GM19239 (cell line): ENCODE measurements around the gene STARD3.

Experiments used
- DNase-seq: peaks from one replicate; pipeline ENCODE4 v3.0.0; 2011; ENCODE audit warnings: low spot score; ENCODE audit not compliant: insufficient read length
- FAIRE-seq: peaks from 2 replicates; lab custom pipeline; 2011; peaks lifted over from hg19 to GRCh38; lab: Jason Lieb, UNC

The STARD3 gene

GRCh38 chr17:39667945-39668924 is 31.3 kb downstream of the STARD3 start, which contains the start of gene PNMT:
TSS of gene PNMT (plus strand) at chr17:39668453. CDS start at chr17:39668476, 23 bp downstream.
- peak; percentile 84 for FAIRE-seq
- peak; percentile 76 for DNase-seq

- DNase-seq, result no peak
- FAIRE-seq, result no peak
Observed at GRCh38 chr17:39669897-39670735, 33.2 kb downstream of the STARD3 start.

GRCh38 chr17:39670746-39671145 is 33.8 kb downstream of the STARD3 start:
- DNase-seq (no peak), FAIRE-seq (no peak)

DNA sequence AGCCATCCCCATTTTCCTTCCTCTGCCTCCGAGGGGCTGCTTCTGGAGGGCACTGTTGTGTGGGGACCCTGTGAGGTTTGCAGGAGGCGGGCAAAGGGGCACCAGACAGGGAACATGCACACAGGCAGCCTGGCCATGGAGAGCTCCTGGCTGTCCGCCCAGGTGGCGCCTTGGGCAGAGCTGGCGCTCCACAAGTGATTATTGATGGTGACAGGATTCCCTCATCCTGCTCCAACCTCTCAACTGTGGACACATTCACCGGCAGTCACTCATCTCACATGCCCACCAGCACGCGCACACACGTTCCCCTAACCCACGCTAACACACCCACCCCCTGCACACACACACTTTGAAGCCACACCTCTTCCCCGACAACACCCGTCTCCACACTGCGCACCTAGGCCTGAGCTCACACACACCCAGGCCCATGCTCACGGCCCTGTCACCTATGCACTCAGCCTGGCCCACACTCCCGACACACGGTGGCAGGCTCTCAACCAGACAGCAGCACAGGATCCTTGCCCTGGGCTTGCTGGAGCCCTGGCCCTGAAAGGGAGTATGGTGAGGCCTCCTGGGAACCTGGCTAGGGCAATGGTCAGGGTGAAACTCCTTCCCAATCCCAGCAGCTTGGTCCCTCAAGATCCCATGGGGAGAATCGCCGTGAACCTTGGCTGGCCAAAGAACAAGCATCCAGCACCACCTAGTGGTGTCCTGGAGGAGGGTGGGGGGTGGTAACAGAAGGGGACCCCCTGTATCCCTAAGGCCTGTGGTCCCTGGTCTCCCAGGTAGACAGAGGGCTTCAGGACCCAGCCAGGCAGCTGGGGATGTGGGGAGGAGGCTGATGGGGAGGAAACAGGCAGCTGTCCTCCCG is 34.9 kb downstream of the STARD3 start:
- no peak for FAIRE-seq
- no peak for DNase-seq

GRCh38 chr17:39672522-39673334 is 35.8 kb downstream of the STARD3 start:
- no peak for FAIRE-seq

DNA sequence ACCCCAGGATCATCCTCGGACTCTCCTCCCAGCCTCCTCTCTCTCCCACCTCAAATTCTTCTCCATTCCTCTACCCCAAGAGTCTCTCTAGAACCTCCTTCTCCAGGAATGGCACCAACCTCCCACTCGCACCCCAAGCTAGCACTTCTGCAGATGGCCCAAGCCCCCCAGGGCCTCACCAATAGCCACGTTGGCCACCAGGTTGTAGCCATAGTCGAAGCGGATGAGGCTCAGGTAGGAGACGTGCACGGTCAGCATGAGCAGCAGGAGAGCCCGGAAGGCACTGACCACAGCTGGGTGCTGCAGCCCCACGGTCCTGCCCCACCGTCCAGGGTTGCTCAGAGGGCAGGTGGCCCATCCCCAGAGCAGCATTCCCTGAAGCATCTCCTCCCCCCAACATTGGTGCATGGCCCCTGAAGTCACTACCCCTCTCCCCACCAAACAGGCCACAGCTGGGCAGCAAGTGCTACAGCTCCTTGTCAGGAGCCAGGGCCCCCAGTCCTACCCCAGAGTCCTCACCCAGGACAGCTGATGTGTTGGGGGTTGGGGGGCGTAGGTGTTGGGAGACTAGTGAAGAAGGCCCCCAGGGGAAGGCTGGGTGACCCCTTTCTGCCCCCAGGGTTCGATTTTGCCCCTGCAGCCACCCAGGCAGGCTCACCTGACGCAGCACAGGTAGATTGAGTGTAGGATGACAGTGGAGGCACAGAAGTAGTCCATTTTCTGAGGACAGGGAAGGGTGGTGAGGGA is 36.6 kb downstream of the STARD3 start:
- no peak for DNase-seq
- no peak for FAIRE-seq

More at GRCh38 chr17:39672522-39673334, 35.8 kb downstream of the STARD3 start:
- no peak for DNase-seq

GRCh38 chr17:39674179-39674578 is 37.2 kb downstream of the STARD3 start:
- no peak for DNase-seq
- FAIRE-seq, result no peak

DNA sequence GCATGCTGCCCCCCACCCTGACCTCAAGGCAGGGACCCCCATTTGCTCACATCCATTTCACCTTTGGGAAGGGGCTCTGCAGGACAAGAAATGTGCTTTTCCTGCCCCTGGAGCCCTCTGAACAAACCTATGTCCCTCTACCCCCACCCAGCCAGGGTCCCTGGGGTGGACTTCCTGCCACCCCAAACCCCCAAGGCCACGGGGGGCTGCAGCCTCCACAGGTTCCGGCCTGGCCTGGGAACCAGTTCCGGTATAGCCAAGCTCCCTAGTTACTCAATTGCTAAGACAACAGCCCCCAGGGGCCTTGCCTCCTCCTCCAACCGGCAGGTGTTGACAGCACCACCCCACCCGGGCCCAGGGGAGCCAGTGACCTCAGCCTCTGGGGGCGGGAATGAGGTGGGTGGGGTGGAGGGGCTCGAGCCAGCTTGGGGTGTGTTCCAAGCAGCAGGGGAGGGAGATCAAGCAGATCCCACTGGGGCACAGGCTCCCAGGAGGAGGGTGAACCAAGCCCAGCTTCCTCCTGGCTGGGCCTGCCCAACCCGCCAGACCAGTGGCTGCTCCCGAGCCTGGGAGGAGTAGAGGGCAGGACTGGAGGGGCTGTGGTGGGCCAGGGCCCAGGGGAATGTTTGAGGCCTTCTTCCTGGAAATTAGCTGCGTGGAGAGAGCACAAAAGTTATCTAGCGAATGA is 37.9 kb downstream of the STARD3 start:
- DNase-seq (no peak), FAIRE-seq (peak; percentile 53)

- FAIRE-seq (peak; percentile 37), DNase-seq (no peak)
Observed at GRCh38 chr17:39675390-39676082, 38.6 kb downstream of the STARD3 start.

DNA sequence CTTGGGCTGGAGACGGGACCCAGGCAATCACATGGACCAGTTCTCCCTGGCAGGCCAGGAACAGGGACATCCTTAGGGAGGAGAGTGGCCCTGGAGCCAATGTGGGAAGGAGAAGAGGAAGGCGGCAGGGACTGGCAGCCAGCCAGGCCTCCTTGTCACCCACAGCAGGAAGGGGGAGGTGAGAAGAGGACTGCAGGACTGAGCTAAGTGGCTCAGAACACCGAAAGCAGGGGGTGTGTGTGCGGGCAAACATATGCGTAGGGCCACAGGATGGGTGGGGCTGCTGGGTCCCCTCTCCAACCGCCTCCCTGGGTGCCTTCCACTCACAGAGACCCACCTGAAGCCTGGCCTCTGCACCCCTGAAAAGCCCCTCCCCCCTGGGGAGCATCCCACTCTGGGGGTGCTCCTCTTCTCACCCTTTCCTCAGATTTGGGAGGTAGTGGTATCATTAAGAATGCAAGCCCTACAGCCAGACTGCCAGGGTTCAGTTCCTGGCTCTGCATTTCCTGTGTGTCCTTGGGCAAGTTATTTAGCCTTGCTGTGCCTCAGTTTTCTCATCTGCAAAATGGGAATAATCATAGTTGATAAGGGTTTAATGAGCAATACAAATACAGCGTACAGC is 39.4 kb downstream of the STARD3 start:
- peak; percentile 81 for FAIRE-seq
- DNase-seq, result no peak

DNA sequence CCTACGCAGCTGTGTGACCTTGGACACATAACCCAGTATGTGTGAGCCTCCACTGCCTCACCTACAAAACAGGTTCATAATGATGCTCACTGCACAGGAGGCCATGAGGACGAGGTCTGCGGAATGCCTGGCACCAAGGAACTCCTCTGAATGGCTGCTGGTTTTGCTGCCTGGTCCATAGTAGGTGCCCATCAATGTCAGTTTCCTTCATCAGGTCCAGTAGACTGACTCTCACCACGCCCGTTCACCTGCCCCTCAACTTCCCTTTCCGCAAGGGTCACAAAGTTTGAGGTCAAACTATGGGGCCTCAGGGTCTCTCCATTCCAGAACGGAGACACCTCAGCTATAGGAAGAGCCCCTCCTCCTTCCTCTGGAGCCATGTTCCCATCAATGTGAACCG is 40.1 kb downstream of the STARD3 start:
- DNase-seq (no peak), FAIRE-seq (no peak)

DNA sequence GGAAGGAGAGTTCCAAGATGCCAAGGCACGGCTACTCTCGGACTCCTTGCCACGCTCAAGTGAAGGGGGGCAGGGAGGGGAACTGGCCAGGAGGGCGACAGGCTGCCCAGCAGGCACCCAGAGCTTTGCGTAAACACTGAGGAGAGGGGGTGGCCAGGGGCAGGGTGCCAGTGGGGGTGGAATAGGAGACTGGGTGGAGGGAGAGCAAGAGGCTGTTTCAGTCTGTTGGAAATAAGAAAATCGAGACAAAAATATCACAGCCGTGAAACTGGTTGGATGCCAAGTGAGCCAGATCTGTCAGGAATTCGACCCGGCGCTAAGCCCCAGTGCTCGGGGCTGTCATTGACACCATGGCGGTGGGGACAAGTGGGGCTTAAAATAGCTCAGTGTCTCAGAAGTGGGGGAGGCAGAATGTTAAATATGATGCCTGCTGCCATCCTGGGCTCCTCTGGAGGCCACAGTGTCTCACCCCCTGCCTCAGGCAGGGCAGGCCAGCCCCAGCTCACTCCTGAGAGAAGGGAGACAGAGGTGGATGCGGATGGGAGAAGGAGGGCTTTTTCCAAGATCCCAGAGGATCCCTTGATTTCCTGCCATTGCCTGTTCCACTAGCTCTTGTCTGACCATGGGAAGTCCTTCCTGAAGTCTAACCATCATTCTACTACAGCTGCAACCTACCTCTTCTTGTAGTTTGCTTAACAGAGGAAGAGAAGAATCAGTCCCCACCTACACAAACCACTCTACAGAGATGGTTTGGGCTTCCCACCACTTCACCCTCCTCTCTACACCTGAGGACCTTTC is 40.8 kb downstream of the STARD3 start:
- DNase-seq (no peak), FAIRE-seq (no peak)

- FAIRE-seq (no peak), DNase-seq (no peak)
Observed at GRCh38 chr17:39678340-39679116, 41.6 kb downstream of the STARD3 start.

GRCh38 chr17:39679521-39680192 is 42.7 kb downstream of the STARD3 start:
- DNase-seq, result no peak
- peak; percentile 63 for FAIRE-seq
